ENCODE data around the gene MFN2.

Gene MFN2

GRCh38 chr1:11934302-11935056, 45.8 kb upstream of the MFN2 start, which contains the start of gene PLOD1 (continued):
- TF ChIP-seq, protein P1, sequence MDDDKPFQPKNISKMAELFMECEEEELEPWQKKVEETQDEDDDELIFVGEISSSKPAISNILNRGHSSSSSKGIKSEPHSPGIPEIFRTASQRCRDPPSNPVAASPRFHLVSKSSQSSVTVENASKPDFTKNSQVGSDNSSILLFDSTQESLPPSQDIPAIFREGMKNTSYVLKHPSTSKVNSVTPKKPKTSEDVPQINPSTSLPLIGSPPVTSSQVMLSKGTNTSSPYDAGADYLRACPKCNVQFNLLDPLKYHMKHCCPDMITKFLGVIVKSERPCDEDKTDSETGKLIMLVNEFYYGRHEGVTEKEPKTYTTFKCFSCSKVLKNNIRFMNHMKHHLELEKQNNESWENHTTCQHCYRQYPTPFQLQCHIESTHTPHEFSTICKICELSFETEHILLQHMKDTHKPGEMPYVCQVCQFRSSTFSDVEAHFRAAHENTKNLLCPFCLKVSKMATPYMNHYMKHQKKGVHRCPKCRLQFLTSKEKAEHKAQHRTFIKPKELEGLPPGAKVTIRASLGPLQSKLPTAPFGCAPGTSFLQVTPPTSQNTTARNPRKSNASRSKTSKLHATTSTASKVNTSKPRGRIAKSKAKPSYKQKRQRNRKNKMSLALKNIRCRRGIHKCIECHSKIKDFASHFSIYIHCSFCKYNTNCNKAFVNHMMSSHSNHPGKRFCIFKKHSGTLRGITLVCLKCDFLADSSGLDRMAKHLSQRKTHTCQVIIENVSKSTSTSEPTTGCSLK (tag by site-specific recombination; IDR thresholded peaks at IDR 0.05): no peak
- TF ChIP-seq ZNF391 (tag by site-specific recombination; IDR thresholded peaks at IDR 0.05; ENCODE audit: borderline replicate concordance, low read depth): no peak
- TF ChIP-seq ZNF837 (tag by site-specific recombination; IDR thresholded peaks at IDR 0.05): no peak
- TF ChIP-seq ZNF274 (IDR thresholded peaks at IDR 0.05; ENCODE audit: low read length): no peak
- TF ChIP-seq ZNF274 (tag by site-specific recombination; IDR thresholded peaks at IDR 0.05; ENCODE audit: borderline replicate concordance): no peak
- TF ChIP-seq ZBTB8A (tag by site-specific recombination; IDR thresholded peaks at IDR 0.05): peak; percentile 89
- no peak for TF ChIP-seq ZNF211 (tag by site-specific recombination; IDR thresholded peaks at IDR 0.05; ENCODE audit: low read depth)
- 0 out of 2 replicates have a peak, but pooled peaks have one; percentile 17 for TF ChIP-seq ZNF610 (tag by site-specific recombination; IDR thresholded peaks at IDR 0.05; ENCODE audit: borderline replicate concordance)
- TF ChIP-seq HOXC10 (CRISPR knock-in tag; IDR thresholded peaks at IDR 0.05): 0 out of 2 replicates have a peak, but pooled peaks have one; percentile 65
- no peak for TF ChIP-seq ELK4 (IDR thresholded peaks at IDR 0.05; ENCODE audit: borderline replicate concordance, low read depth, low read length)
- TF ChIP-seq ZNF747 (tag by site-specific recombination; IDR thresholded peaks at IDR 0.05): no peak
- no peak for TF ChIP-seq HOXD13 (CRISPR knock-in tag; IDR thresholded peaks at IDR 0.05; ENCODE audit: borderline replicate concordance)
- no peak for TF ChIP-seq SALL2 (tag by site-specific recombination; IDR thresholded peaks at IDR 0.05; ENCODE audit: borderline replicate concordance)
- no peak for TF ChIP-seq KLF17 (tag by site-specific recombination; IDR thresholded peaks at IDR 0.05)
- TF ChIP-seq ZBTB44 (tag by site-specific recombination; IDR thresholded peaks at IDR 0.05): no peak
- TF ChIP-seq ZNF449 (tag by site-specific recombination; IDR thresholded peaks at IDR 0.05): peak; percentile 20; the same call in 1 of the 2 replicates
- no peak for TF ChIP-seq ZNF830 (tag by site-specific recombination; IDR thresholded peaks at IDR 0.05; ENCODE audit: low read depth)
- no peak for TF ChIP-seq RBAK (tag by site-specific recombination; IDR thresholded peaks at IDR 0.05)
- TF ChIP-seq TCF7L2 (IDR thresholded peaks at IDR 0.05; ENCODE audit: borderline replicate concordance, low read depth, low read length): no peak
- no peak for TF ChIP-seq ZNF239 (tag by site-specific recombination; IDR thresholded peaks at IDR 0.05)
- no peak for TF ChIP-seq ZNF670 (tag by site-specific recombination; IDR thresholded peaks at IDR 0.05; ENCODE audit: low read depth)
- TF ChIP-seq ZNF16 (tag by site-specific recombination; IDR thresholded peaks at IDR 0.05; ENCODE audit: low read depth): no peak
- no peak for TF ChIP-seq ZNF223 (tag by site-specific recombination; IDR thresholded peaks at IDR 0.05)
- peak; percentile 64; the same call in 1 of the 2 replicates for TF ChIP-seq KLF16 (tag by site-specific recombination; IDR thresholded peaks at IDR 0.05)
- 0 out of 2 replicates have a peak, but pooled peaks have one; percentile 7 for TF ChIP-seq REST (tag by site-specific recombination; IDR thresholded peaks at IDR 0.05)
- no peak for TF ChIP-seq ZNF555 (tag by site-specific recombination; conservative IDR thresholded peaks at IDR 0.05)
